ENCODE results near the gene LCK. TPM values are rescaled to one million over a fixed set of nuclear protein-coding genes. Genes with fewer than 3 reads are reported as not detected.
A peak's percentile ranks its signal among the peaks of the same experiment; 100 is the strongest.

Gene LCK
- total and polyA plus RNA-seq, 2 donors (not counting 3 experiments of a cell fraction or from before 2014, with no cell fraction given) = 0.06 TPM; not detected in 1

DNA sequence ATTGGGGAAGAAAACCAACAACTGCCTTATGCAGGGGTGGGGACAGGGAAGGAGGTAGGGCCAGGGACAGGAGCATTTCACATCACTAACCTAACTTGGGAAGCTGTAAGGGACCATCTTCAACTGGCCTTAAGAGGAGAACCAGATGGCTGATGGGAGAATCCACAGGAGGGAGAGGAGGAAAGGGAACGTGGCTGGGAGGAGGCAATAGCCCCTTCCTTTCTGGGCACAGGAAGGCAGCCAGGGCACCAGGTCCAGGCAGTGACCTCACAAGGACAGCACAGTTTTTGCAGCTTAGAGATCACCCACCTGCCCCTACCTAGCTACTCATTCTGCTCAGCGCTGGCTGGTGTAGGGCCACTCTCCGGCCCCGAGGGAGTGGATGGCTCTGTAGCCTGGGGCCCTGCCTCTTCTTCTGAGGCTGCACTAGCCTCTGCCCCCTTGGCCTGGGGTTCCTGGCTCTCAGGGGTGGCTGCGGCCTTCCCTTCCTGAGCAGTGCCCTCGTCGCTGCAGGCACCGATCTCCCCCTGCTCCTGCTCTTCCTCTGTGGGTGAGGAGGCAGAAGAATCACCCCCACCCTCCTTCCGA, 83.3 kb downstream of the LCK start:
- no TSS peak for BruUV-seq (replicated peaks)
- CTCF ChIA-PET = interaction anchor here (0.5 to 1.0 kb wide), 3 partner anchors 13 to 119 kb away, joined by 3 to 6 read pairs (median 3); no protein-coding TSS in a partner anchor
- H3K9me1 ChIP-seq (replicated peaks; ENCODE audit: control insufficient read depth, extremely low read depth, insufficient read depth, low read length) = no peaks in the 10 kb centered on the region
- no peak overlapping the region for H2AFZ ChIP-seq (ENCODE audit: low read depth, low read length)
- intact Hi-C loops (cut with micrococcal nuclease) = loop anchor here (2.0 kb wide), 2 partner anchors 60 to 86 kb away; partner anchors contain the start of gene BSDC1
- peaks cover 19% of the 10 kb centered on the region for H3K79me2 ChIP-seq (ENCODE audit: control insufficient read depth, insufficient read depth, low read length)
- peaks cover 11 to 35% of the 10 kb centered on the region in 2 experiments for H3K36me3 ChIP-seq (ENCODE audit: control insufficient read depth in 2 of 2, extremely low read depth in 1 of 2, insufficient read depth in 2 of 2, low read length in 2 of 2)
- peaks cover 14% of the 10 kb centered on the region for H3K4me1 ChIP-seq (ENCODE audit: control insufficient read depth, extremely low read depth, insufficient read depth, low read length)
- H3K4me3 ChIP-seq (replicated peaks in 1 of 3; ENCODE audit: insufficient read depth in 1 of 3, low read depth in 1 of 3, low read length in 3 of 3) = peak overlapping the region; percentile 28 to 87 (median 80)
- H3K27ac ChIP-seq (ENCODE audit: insufficient read depth, low read depth, low read length) = no peak overlapping the region
- no peaks in the 10 kb centered on the region for H3K27me3 ChIP-seq (ENCODE audit: control insufficient read depth in 2 of 2, insufficient read depth in 2 of 2, low read length in 2 of 2)
- H3K9me3 ChIP-seq (replicated peaks; ENCODE audit: control insufficient read depth, insufficient read depth, low read length) = no peaks in the 10 kb centered on the region
- peak overlapping the region; percentile 77 for H3K9ac ChIP-seq (replicated peaks; ENCODE audit: extremely low read depth, insufficient read depth, low read length)
- no peak for DNase-seq (ENCODE audit: low read depth, low spot score)
- dilution Hi-C loops (cut with MboI; ENCODE audit: extremely low pct_ligation_motif_present, low sequenced_read_pairs) = no loop called here
- TF ChIP-seq MYC (IDR thresholded peaks at IDR 0.05; ENCODE audit: low read depth, low read length) (no peak), POLR2A (IDR thresholded peaks at IDR 0.05; ENCODE audit: low read depth, low read length) (peak; percentile 59)
- peak overlapping the region; percentile 60 for H3K4me2 ChIP-seq (ENCODE audit: insufficient read depth, low read length)
- POLR2A ChIA-PET = interaction anchor here (2.1 kb wide), 1 partner anchor 18 kb away, joined by 50 read pairs; no protein-coding TSS in a partner anchor
- peak; percentile 58 for FAIRE-seq
- H4K20me1 ChIP-seq (replicated peaks; ENCODE audit: control insufficient read depth, extremely low read depth, insufficient read depth, low read length) = no peaks in the 10 kb centered on the region

DNA sequence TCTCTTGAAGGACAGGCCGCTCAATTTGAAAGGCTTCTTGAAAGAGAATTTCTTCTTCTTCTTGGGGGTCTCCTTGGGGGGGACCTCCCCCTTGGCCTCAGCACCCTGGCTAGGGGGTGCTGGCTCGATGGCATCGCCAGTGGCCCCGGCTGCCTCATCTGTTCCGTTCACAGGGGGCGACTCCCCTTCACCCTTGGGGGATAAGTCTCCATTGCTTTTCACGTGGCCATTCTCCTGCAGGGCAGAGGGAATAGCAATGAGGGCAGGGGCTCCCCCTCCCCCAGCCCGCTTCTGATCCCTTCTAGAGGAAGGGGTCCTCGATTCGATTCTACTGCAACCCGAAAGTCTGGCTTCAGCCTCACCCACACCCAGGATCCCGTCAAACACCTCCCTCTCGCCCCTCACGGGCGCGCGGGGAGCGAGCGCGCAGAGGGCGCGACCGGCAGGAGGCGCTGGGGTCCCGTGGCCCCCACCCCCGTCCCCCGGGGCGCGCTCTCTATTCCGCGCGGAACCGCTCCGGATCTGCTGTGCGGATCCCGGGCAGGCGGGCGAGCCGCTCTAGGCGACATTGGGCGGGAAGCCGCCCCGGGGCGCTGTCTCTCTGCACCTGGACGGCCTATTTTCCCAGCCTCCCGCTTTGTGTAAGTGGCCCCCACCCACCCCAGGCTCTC, 83.9 kb downstream of the LCK start:
- peak overlapping the region; percentile 60 for H3K4me2 ChIP-seq (ENCODE audit: insufficient read depth, low read length)
- H3K9me1 ChIP-seq (replicated peaks; ENCODE audit: control insufficient read depth, extremely low read depth, insufficient read depth, low read length) = no peaks in the 10 kb centered on the region
- peaks cover 14% of the 10 kb centered on the region for H3K4me1 ChIP-seq (ENCODE audit: control insufficient read depth, extremely low read depth, insufficient read depth, low read length)
- H3K9me3 ChIP-seq (replicated peaks; ENCODE audit: control insufficient read depth, insufficient read depth, low read length) = no peaks in the 10 kb centered on the region
- TF ChIP-seq, protein P1, sequence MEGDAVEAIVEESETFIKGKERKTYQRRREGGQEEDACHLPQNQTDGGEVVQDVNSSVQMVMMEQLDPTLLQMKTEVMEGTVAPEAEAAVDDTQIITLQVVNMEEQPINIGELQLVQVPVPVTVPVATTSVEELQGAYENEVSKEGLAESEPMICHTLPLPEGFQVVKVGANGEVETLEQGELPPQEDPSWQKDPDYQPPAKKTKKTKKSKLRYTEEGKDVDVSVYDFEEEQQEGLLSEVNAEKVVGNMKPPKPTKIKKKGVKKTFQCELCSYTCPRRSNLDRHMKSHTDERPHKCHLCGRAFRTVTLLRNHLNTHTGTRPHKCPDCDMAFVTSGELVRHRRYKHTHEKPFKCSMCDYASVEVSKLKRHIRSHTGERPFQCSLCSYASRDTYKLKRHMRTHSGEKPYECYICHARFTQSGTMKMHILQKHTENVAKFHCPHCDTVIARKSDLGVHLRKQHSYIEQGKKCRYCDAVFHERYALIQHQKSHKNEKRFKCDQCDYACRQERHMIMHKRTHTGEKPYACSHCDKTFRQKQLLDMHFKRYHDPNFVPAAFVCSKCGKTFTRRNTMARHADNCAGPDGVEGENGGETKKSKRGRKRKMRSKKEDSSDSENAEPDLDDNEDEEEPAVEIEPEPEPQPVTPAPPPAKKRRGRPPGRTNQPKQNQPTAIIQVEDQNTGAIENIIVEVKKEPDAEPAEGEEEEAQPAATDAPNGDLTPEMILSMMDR (IDR thresholded peaks at IDR 0.05; ENCODE audit: extremely low read depth in 1 of 2, insufficient read depth in 1 of 2, low read depth in 1 of 2, low read length in 2 of 2) = peak; percentile 75 to 80
- TF ChIP-seq GATA2 (IDR thresholded peaks at IDR 0.05; ENCODE audit: insufficient read depth, insufficient read length, low read depth, low read length) = no peak
- no peak for TF ChIP-seq FOS (IDR thresholded peaks at IDR 0.05; ENCODE audit: borderline replicate concordance, insufficient read depth, low read length)
- TF ChIP-seq POLR2AphosphoS5 (IDR thresholded peaks at IDR 0.05; ENCODE audit: insufficient read depth, low read depth, low read length) = peak; percentile 30
- TF ChIP-seq JUN (IDR thresholded peaks at IDR 0.05; ENCODE audit: borderline replicate concordance, insufficient read depth, insufficient read length, low read depth) = no peak
- TF ChIP-seq MYC (IDR thresholded peaks at IDR 0.05; ENCODE audit: low read depth, low read length) = no peak
- TF ChIP-seq, protein P2, sequence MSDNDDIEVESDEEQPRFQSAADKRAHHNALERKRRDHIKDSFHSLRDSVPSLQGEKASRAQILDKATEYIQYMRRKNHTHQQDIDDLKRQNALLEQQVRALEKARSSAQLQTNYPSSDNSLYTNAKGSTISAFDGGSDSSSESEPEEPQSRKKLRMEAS (IDR thresholded peaks at IDR 0.05; ENCODE audit: insufficient read depth, insufficient read length) = no peak
- TF ChIP-seq POLR2A (IDR thresholded peaks at IDR 0.05; ENCODE audit: low read depth, low read length) = no peak
- no peak for TF ChIP-seq EZH2 (IDR thresholded peaks at IDR 0.05; ENCODE audit: borderline replicate concordance, low read depth, low read length, severe bottlenecking)
- intact Hi-C loops (cut with micrococcal nuclease) = loop anchor here (1.0 to 5.0 kb wide), 5 partner anchors 27 to 113 kb away; partner anchors contain the start of genes BSDC1, EIF3I, FAM229A and TMEM234
- H3K9ac ChIP-seq (replicated peaks; ENCODE audit: extremely low read depth, insufficient read depth, low read length) = peak overlapping the region; percentile 77
- no peak overlapping the region for H2AFZ ChIP-seq (ENCODE audit: low read depth, low read length)
- peaks cover 9 to 29% of the 10 kb centered on the region in 2 experiments for H3K36me3 ChIP-seq (ENCODE audit: control insufficient read depth in 2 of 2, extremely low read depth in 1 of 2, insufficient read depth in 2 of 2, low read length in 2 of 2)
- H3K79me2 ChIP-seq (ENCODE audit: control insufficient read depth, insufficient read depth, low read length) = peaks cover 19% of the 10 kb centered on the region
- no TSS peak for BruUV-seq (replicated peaks)
- H4K20me1 ChIP-seq (replicated peaks; ENCODE audit: control insufficient read depth, extremely low read depth, insufficient read depth, low read length) = no peaks in the 10 kb centered on the region
- dilution Hi-C loops (cut with MboI; ENCODE audit: extremely low pct_ligation_motif_present, low sequenced_read_pairs) = no loop called here
- no peaks in the 10 kb centered on the region for H3K27me3 ChIP-seq (ENCODE audit: control insufficient read depth in 2 of 2, insufficient read depth in 2 of 2, low read length in 2 of 2)
- peak; percentile 41 for DNase-seq (ENCODE audit: low read depth, low spot score)
- ChIA-PET CTCF (interaction anchor here (0.7 to 1.7 kb wide), 9 partner anchors 17 to 145 kb away, joined by 3 to 12 read pairs (median 7); partner anchors contain the start of gene CCDC28B), POLR2A (interaction anchor here (1.1 to 2.2 kb wide), 14 partner anchors 11 to 111 kb away, joined by 3 to 50 read pairs (median 8); partner anchors contain the start of genes BSDC1, FAM167B and TSSK3)
- peak overlapping the region; percentile 14 for H3K27ac ChIP-seq (ENCODE audit: insufficient read depth, low read depth, low read length)
- H3K4me3 ChIP-seq (replicated peaks in 1 of 3; ENCODE audit: insufficient read depth in 1 of 3, low read depth in 1 of 3, low read length in 3 of 3) = peak overlapping the region; percentile 28 to 87 (median 80)
- no peak for FAIRE-seq
